HepG2 (cell line): ENCODE measurements around the gene C2. TPM values are rescaled to one million over a fixed set of nuclear protein-coding genes. Genes with fewer than 3 reads are reported as not detected.

Source experiments
- ATAC-seq: fragments of 200-7000 bp; cut with Tn5 transposase; 3 replicates; pipeline ENCODE4 v1.9.1; 2020; ENCODE audit warnings: mild to moderate bottlenecking, moderate library complexity
- BruUV-seq: library from RNA; stranded (reverse); fragments of 400-500 nt; replicated peaks from 2 replicates; lab custom pipeline; 2021; lab: Mats Ljungman, UMichigan
- CTCF ChIA-PET: fragments of 300-600 bp; formaldehyde crosslinking; extraction: SDS; loops from one replicate; lab custom pipeline; 2021; ENCODE audit warnings: low total read pairs, inconsistent platforms, low intra/inter-chr PET ratio; lab: Yijun Ruan, JAX
- POLR2A ChIA-PET: fragments of 350-600 bp; sonication (Branson Sonifier 250); formaldehyde crosslinking; loops from one replicate; lab custom pipeline; 2020; ENCODE audit warnings: antibody characterized with exemption, inconsistent platforms; lab: Yijun Ruan, JAX
- DNase-seq: peaks from one replicate; pipeline ENCODE4 v3.0.0-alpha.2; 2015; ENCODE audit warnings: low spot score
- FAIRE-seq: peaks from 3 replicates; lab custom pipeline; 2011; peaks lifted over from hg19 to GRCh38; lab: Jason Lieb, UNC
- H2AFZ ChIP-seq: one replicate; pipeline ENCODE4 v1.6.1; 2011; ENCODE audit warnings: low read length, inconsistent platforms
- H3K27ac ChIP-seq: fragments of 300-600 bp; 3 replicates; pipeline ENCODE4 v1.8.0; 2011; ENCODE audit warnings: mixed run types, mild to moderate bottlenecking, mixed read lengths, low read length, inconsistent platforms; ENCODE audit not compliant: insufficient read depth; ENCODE audit errors: extremely low read length
- H3K27me3 ChIP-seq, 2 experiments: fragments of 200-600 bp in 1 of 2; 2 replicates in 1 of 2; 3 replicates in 1 of 2; pipeline versions ENCODE4 v1.6.0 to v1.8.0; 2011; ENCODE audit warnings: low read length in 2 of 2, mild to moderate bottlenecking in 2 of 2, moderate library complexity in 2 of 2, inconsistent platforms in 1 of 2; ENCODE audit not compliant: insufficient read depth in 2 of 2, control insufficient read depth in 1 of 2
- H3K36me3 ChIP-seq, 2 experiments: fragments of 200-600 bp in 1 of 2; replicated peaks in 1 of 2; 2 replicates in 1 of 2; 3 replicates in 1 of 2; pipeline versions ENCODE4 v1.5.1 to v1.8.0; 2011; ENCODE audit warnings: low read length in 2 of 2, inconsistent platforms in 1 of 2; ENCODE audit not compliant: insufficient read depth in 2 of 2, control insufficient read depth in 1 of 2
- H3K4me1 ChIP-seq: 2 replicates; pipeline ENCODE4 v1.5.1; 2012; ENCODE audit warnings: low read length, inconsistent platforms; ENCODE audit not compliant: insufficient read depth
- H3K4me2 ChIP-seq: 2 replicates; pipeline ENCODE4 v1.6.0; 2011; ENCODE audit warnings: low read depth, low read length, inconsistent platforms
- H3K4me3 ChIP-seq, 3 experiments: fragments of 200-600 bp in 1 of 3; sonication (generic), shearing (Covaris generic) in 1 of 3; replicated peaks in 1 of 3; 2 replicates each; pipeline ENCODE4 v1.5.1; 2011 to 2016; ENCODE audit warnings: low read length in 3 of 3, inconsistent platforms in 2 of 3, low read depth in 2 of 3, mild to moderate bottlenecking in 2 of 3, control low read depth in 1 of 3, mixed read lengths in 1 of 3; ENCODE audit not compliant: insufficient read depth in 1 of 3
- H3K79me2 ChIP-seq: one replicate; pipeline ENCODE4 v1.6.1; 2011; ENCODE audit warnings: low read length, inconsistent platforms; ENCODE audit not compliant: insufficient read depth
- H3K9ac ChIP-seq: 2 replicates; pipeline ENCODE4 v1.6.0; 2011; ENCODE audit warnings: mild to moderate bottlenecking, low read depth, low read length, inconsistent platforms; ENCODE audit not compliant: insufficient read depth
- H3K9me3 ChIP-seq: 2 replicates; pipeline ENCODE4 v1.5.1; 2012; ENCODE audit warnings: mild to moderate bottlenecking, low read length
- H4K20me1 ChIP-seq: 2 replicates; pipeline ENCODE4 v1.6.0; 2011; ENCODE audit warnings: inconsistent platforms, mild to moderate bottlenecking, low read length, moderate library complexity; ENCODE audit not compliant: insufficient read depth
- CC2D1A ChIP-seq: sonication (generic); formaldehyde crosslinking; IDR thresholded peaks from 2 replicates; pipeline ENCODE4 v1.8.1; 2023; ENCODE audit warnings: mild to moderate bottlenecking, missing genetic modification reagents
- CEBPB ChIP-seq: IDR thresholded peaks from 2 replicates; pipeline ENCODE4 v1.6.1; 2011; ENCODE audit warnings: low read depth, low read length, improper control_type of control experiment, borderline replicate concordance
- ELF1 ChIP-seq: sonication (generic); formaldehyde crosslinking; IDR thresholded peaks from 2 replicates; pipeline ENCODE4 v1.4.0; 2020; ENCODE audit warnings: missing genetic modification reagents
- KLF6 ChIP-seq: IDR thresholded peaks from 2 replicates; pipeline ENCODE4 v1.8.0; 2016; ENCODE audit warnings: missing biosample characterization, missing genetic modification reagents
- MAFF ChIP-seq: IDR thresholded peaks from 2 replicates; pipeline ENCODE4 v1.6.1; 2011; ENCODE audit warnings: low read depth, low read length, improper control_type of control experiment
- MED8 ChIP-seq: sonication (generic); formaldehyde crosslinking; IDR thresholded peaks from 2 replicates; pipeline ENCODE4 v1.8.1; 2023; ENCODE audit warnings: mild to moderate bottlenecking, missing genetic modification reagents; ENCODE audit not compliant: insufficient replicate concordance
- MTA1 ChIP-seq: sonication (generic); formaldehyde crosslinking; IDR thresholded peaks from 2 replicates; pipeline ENCODE4 v1.4.0; 2020; ENCODE audit warnings: missing genetic modification reagents, mild to moderate bottlenecking, borderline replicate concordance
- PITX1 ChIP-seq: sonication (generic); formaldehyde crosslinking; IDR thresholded peaks from 2 replicates; pipeline ENCODE4 v1.5.1; 2020; ENCODE audit warnings: mild to moderate bottlenecking, missing genetic modification reagents
- RBFOX2 ChIP-seq: fragments of 200-400 bp; formaldehyde crosslinking; IDR thresholded peaks from 2 replicates; pipeline ENCODE4 v1.6.1; 2017; ENCODE audit warnings: low read depth, mild to moderate bottlenecking, low read length
- ZNF510 ChIP-seq: sonication (generic); formaldehyde crosslinking; IDR thresholded peaks from 2 replicates; pipeline ENCODE4 v1.4.0; 2020; ENCODE audit warnings: low read depth, mild to moderate bottlenecking, missing genetic modification reagents
- ZNF678 ChIP-seq: sonication (generic); formaldehyde crosslinking; IDR thresholded peaks from 2 replicates; pipeline ENCODE4 v1.4.0; 2020; ENCODE audit warnings: mild to moderate bottlenecking, missing genetic modification reagents
- ZUFSP ChIP-seq: sonication (generic); formaldehyde crosslinking; IDR thresholded peaks from 2 replicates; pipeline ENCODE4 v1.9.0; 2021; ENCODE audit warnings: missing genetic modification reagents, mild to moderate bottlenecking, borderline replicate concordance
- WGBS: methylation state at CpG from one replicate; pipeline ENCODE4 v1.1.6; 2017; ENCODE audit warnings: low lambda C conversion rate; 5-methylcytosine and 5-hydroxymethylcytosine counted together
- in situ Hi-C: cut with HindIII; loops from 2 replicates; pipeline ENCODE4 v1.10.0; 2017; ENCODE audit warnings: low pct_unique_long_range_greater_than_20kb; ENCODE audit not compliant: extremely low pct_ligation_motif_present
- intact Hi-C: fragments of 100-400 bp; cut with micrococcal nuclease; formaldehyde crosslinking; loops from one replicate; pipeline ENCODE4 v1.10.0; 2022; ENCODE audit not compliant: unreplicated experiment
- polyA plus RNA-seq, 8 experiments: library from polyadenylated mRNA; depleted of rRNA in 3 of 8; stranded (reverse) in 7 of 8; unstranded in 1 of 8; fragments of >200 nt; fragmentation: Illumina TruSeq in 4 of 8; extraction: Trizol in 4 of 8; gene quantifications; 2 replicates each; pipeline versions ENCODE4 v1.2.1 to v1.2.3, GENCODE V29; 2011 to 2016; ENCODE audit warnings: low read depth in 4 of 8, missing spikeins in 1 of 8, mixed read lengths in 1 of 8; ENCODE audit not compliant: insufficient read depth in 1 of 8
- total RNA-seq, 5 experiments: library from RNA; depleted of rRNA; stranded (reverse); fragments of >200 nt; fragmentation: Illumina TruSeq; extraction: Trizol; gene quantifications; 2 replicates each; pipeline ENCODE4 v1.2.3, GENCODE V29; 2016; ENCODE audit warnings: low read depth in 1 of 5
- TF ChIP-seq, protein P1 (sequence below): sonication (generic); formaldehyde crosslinking; IDR thresholded peaks from 2 replicates; pipeline ENCODE4 v1.8.1; 2022; ENCODE audit warnings: low read depth, mild to moderate bottlenecking, missing genetic modification reagents

The C2 gene
- total and polyA plus RNA-seq, 2 of the 13 experiments (the other 11 are each of a cell fraction or from before 2014, with no cell fraction given), result 165 to 307 TPM

DNA sequence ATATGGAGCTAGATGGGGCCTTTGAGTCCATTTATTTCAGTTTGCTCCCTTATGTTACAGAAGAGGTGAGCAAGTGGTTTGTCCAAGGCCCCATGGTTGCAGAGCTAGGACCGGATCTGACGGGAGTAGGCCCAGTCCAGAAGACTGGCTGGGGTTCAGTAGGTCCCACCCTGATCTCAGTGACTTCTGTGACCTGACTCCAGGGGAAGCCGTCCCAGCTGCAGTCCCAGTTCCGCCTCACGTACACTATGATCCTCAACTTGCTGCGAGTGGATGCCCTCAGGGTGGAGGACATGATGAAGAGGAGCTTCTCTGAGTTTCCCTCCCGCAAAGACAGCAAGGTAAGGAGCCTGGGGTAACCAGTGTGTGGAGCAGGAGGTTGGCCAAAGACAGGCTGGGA lies 39.0 kb downstream of the C2 start (continued):
- no peak for TF ChIP-seq ZNF678 (CRISPR knock-in tag)
- no peak for TF ChIP-seq CC2D1A (CRISPR knock-in tag)
- no peak for TF ChIP-seq KLF6 (CRISPR knock-in tag)
- no peak for TF ChIP-seq PITX1 (CRISPR knock-in tag)
- no peak for TF ChIP-seq ELF1 (CRISPR knock-in tag)
- no peak for TF ChIP-seq MAFF
- no peak for TF ChIP-seq MED8 (CRISPR knock-in tag)
- no peak for TF ChIP-seq ZUFSP

DNA sequence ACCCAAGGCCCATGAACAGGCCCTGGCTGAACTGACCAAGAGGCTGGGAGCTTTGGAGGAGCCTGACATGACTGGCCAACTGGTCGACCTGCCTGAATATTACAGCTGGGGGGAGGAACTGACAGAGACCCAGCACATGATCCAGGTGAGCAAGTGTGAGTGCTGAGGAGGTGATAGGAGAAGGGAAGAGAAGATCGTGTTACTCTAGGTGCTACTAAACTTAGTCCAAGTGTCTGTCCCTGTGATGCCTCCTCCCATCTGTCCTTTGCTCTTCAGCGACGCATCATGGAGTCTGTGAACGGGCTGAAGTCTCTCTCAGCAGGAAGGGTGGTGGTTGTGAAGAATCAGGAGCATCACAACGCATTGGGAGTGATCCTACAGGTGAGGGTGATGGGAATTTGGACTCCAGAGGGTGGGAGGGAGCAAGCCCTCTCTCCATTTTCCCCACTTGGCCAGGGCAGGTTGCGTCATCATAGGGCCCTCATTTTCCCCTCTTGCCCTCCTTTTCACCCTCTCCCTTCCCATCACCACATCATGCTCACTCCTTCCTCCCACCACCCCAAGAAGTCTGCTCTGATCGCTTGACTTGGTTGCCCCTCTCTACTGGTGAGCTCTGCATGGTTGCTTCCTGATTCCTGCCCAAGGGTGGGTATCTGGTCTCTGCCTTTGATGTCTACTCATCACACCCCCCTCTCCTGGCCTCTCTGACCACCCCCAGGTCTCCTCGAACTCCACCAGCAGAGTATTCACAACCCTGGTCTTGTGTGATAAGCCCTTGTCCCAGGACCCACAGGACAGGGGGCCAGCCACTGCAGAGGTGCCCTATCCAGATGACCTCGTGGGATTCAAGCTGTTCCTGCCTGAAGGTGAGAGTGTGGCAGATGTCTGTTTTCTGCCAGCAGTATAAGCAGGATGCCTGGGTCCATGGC lies 39.7 kb downstream of the C2 start:
- DNase-seq (no peak), FAIRE-seq (no peak), ATAC-seq (no peak)
- in situ Hi-C loops (no loop called here), intact Hi-C loops (no loop called here)
- CTCF ChIA-PET, result no interaction called here
- Histone ChIP-seq H2AFZ (no peak overlapping the region), H3K4me3 (no peak overlapping the region), H3K79me2 (peaks cover 8% of the 10 kb centered on the region), H4K20me1 (no peaks in the 10 kb centered on the region), H3K27me3 (no peaks in the 10 kb centered on the region; a peak in 1 of 5 replicates), H3K27ac (no peak overlapping the region), H3K36me3 (peaks cover 50 to 76% of the 10 kb centered on the region in 2 experiments), H3K9me3 (no peaks in the 10 kb centered on the region), H3K4me1 (peaks cover 17% of the 10 kb centered on the region), H3K4me2 (no peak overlapping the region), H3K9ac (no peak overlapping the region)
- POLR2A ChIA-PET, result interaction anchor here (6.1 kb wide), 1 partner anchor 7 kb away, joined by 142 read pairs; the partner anchor contains the start of genes NELFE and SKIC2
- no TSS peak for BruUV-seq
- 0 out of 2 replicates have a peak, but pooled peaks have one; percentile 27 for TF ChIP-seq MTA1 (CRISPR knock-in tag)
- TF ChIP-seq, protein P1, sequence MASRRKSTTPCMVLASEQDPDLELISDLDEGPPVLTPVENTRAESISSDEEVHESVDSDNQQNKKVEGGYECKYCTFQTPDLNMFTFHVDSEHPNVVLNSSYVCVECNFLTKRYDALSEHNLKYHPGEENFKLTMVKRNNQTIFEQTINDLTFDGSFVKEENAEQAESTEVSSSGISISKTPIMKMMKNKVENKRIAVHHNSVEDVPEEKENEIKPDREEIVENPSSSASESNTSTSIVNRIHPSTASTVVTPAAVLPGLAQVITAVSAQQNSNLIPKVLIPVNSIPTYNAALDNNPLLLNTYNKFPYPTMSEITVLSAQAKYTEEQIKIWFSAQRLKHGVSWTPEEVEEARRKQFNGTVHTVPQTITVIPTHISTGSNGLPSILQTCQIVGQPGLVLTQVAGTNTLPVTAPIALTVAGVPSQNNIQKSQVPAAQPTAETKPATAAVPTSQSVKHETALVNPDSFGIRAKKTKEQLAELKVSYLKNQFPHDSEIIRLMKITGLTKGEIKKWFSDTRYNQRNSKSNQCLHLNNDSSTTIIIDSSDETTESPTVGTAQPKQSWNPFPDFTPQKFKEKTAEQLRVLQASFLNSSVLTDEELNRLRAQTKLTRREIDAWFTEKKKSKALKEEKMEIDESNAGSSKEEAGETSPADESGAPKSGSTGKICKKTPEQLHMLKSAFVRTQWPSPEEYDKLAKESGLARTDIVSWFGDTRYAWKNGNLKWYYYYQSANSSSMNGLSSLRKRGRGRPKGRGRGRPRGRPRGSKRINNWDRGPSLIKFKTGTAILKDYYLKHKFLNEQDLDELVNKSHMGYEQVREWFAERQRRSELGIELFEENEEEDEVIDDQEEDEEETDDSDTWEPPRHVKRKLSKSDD (CRISPR knock-in tag), result no peak
- TF ChIP-seq CEBPB, result peak; percentile 74
- TF ChIP-seq ZNF510 (CRISPR knock-in tag), result no peak
- TF ChIP-seq RBFOX2, result peak; percentile 59; the same call in 1 of the 2 replicates
- TF ChIP-seq, all 625 proteins: peak for 3
- WGBS, result 96% methylated on average over 10 of the region's 10 CpGs
